Measurements from ENCODE around the gene RAB44.
"Not testable (repeated sequence)": the region's sequence is repeated elsewhere in the genome, so short reads cannot be mapped to it uniquely, and the experiment has no call there.

Gene RAB44

GRCh38 chr6:36686668-36687513 lies 10.7 kb upstream of the RAB44 start:
- DNase-seq (ENCODE audit: low read depth in 2 of 2): no peak

GRCh38 chr6:36688063-36688738 lies 9.4 kb upstream of the RAB44 start:
- DNase-seq (ENCODE audit: low read depth in 2 of 2): no peak

GRCh38 chr6:36688739-36689075 lies 8.9 kb upstream of the RAB44 start:
- no peak for DNase-seq (ENCODE audit: low read depth in 2 of 2)

GRCh38 chr6:36691011-36691410 lies 6.6 kb upstream of the RAB44 start:
- DNase-seq (ENCODE audit: low read depth in 2 of 2): no peak

GRCh38 chr6:36691612-36692011 lies 6.0 kb upstream of the RAB44 start:
- DNase-seq (ENCODE audit: low read depth in 2 of 2): no peak

GRCh38 chr6:36692220-36692619 lies 5.4 kb upstream of the RAB44 start:
- DNase-seq (ENCODE audit: low read depth in 2 of 2): no peak

- DNase-seq (ENCODE audit: low read depth in 2 of 2): no peak
Observed at GRCh38 chr6:36692861-36693702, 4.5 kb upstream of the RAB44 start.

- no peak for DNase-seq (ENCODE audit: low read depth in 2 of 2)
Observed at GRCh38 chr6:36694616-36695015, 3.0 kb upstream of the RAB44 start.

- no peak for DNase-seq (ENCODE audit: low read depth in 2 of 2)
Observed at GRCh38 chr6:36695414-36695813, 2.2 kb upstream of the RAB44 start.

GRCh38 chr6:36698196-36698595 lies 570 bp downstream of the RAB44 start:
- no peak for DNase-seq (ENCODE audit: low read depth in 2 of 2)

GRCh38 chr6:36698871-36699271 lies 1.2 kb downstream of the RAB44 start:
- no peak for DNase-seq (ENCODE audit: low read depth in 2 of 2)

GRCh38 chr6:36699348-36699747 lies 1.7 kb downstream of the RAB44 start:
- no peak for DNase-seq (ENCODE audit: low read depth in 2 of 2)

GRCh38 chr6:36700071-36700812 lies 2.6 kb downstream of the RAB44 start:
- no peak for DNase-seq (ENCODE audit: low read depth in 2 of 2)

- DNase-seq (ENCODE audit: low read depth in 2 of 2): no peak
Observed at GRCh38 chr6:36700831-36701230, 3.2 kb downstream of the RAB44 start.

- DNase-seq (ENCODE audit: low read depth in 2 of 2): no peak
Observed at GRCh38 chr6:36701401-36701991, 3.9 kb downstream of the RAB44 start.

GRCh38 chr6:36702656-36703055 lies 5.0 kb downstream of the RAB44 start:
- DNase-seq (ENCODE audit: low read depth in 2 of 2): no peak

GRCh38 chr6:36703081-36703606 lies 5.5 kb downstream of the RAB44 start:
- DNase-seq (ENCODE audit: low read depth in 2 of 2): no peak

- no peak for DNase-seq (ENCODE audit: low read depth in 2 of 2)
Observed at GRCh38 chr6:36703982-36704381, 6.4 kb downstream of the RAB44 start.

GRCh38 chr6:36704961-36705577 lies 7.4 kb downstream of the RAB44 start:
- DNase-seq (ENCODE audit: low read depth in 2 of 2): not testable (repeated sequence)

- DNase-seq (ENCODE audit: low read depth in 2 of 2): no peak
Observed at GRCh38 chr6:36706339-36706738, 8.7 kb downstream of the RAB44 start.

GRCh38 chr6:36712816-36713215 lies 15.2 kb downstream of the RAB44 start:
- no peak for DNase-seq (ENCODE audit: low read depth in 2 of 2)

Measured in stimulated activated CD4-positive, alpha-beta T cell treated with anti-CD3 and anti-CD28 coated beads, Interleukin-12 subunit alpha, Interleukin-12 subunit beta, amount 100 ng/mL, for 24 hours (primary cell).